ENCODE data around the gene DGKA.
A peak's percentile ranks its signal among the peaks of the same experiment; 100 is the strongest.

The DGKA gene

DNA sequence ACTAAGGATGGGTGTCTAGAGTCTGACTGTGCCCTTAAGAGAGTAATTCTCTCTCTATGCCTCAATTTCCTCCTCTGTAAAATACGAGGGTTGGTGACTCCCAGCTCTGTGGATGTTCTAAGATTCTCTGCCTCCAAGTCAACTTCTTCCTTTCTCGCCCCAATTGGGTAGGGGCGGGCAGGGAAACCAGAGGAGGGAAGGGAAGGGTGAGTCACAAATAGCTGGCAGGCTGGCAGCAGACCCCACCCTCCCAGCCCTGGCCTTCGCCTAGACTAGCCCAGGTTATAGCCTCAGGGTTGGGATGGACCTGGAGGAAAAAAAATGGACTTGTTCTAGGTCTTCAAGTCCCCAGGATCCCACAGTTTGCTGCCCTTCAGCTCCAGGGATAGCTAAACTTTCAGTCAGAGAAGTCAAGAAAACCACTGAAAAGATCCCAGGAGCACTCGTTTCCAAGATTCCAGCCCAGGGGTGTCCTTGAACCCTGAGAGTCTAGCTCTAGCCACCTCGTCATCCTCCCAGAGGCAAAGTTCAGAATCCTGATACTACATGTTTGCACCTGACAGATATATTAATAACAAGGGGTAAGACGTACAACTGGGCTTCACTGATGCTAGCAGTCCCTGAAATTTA, 2.3 kb downstream of the DGKA start:
- H3K27me3 Mint-ChIP-seq (ENCODE audit: low read depth, poor library complexity): peaks cover 78% of the 10 kb centered on the region
- DNase-seq: no peak
- H3K9me3 Mint-ChIP-seq: no peaks in the 10 kb centered on the region

DNA sequence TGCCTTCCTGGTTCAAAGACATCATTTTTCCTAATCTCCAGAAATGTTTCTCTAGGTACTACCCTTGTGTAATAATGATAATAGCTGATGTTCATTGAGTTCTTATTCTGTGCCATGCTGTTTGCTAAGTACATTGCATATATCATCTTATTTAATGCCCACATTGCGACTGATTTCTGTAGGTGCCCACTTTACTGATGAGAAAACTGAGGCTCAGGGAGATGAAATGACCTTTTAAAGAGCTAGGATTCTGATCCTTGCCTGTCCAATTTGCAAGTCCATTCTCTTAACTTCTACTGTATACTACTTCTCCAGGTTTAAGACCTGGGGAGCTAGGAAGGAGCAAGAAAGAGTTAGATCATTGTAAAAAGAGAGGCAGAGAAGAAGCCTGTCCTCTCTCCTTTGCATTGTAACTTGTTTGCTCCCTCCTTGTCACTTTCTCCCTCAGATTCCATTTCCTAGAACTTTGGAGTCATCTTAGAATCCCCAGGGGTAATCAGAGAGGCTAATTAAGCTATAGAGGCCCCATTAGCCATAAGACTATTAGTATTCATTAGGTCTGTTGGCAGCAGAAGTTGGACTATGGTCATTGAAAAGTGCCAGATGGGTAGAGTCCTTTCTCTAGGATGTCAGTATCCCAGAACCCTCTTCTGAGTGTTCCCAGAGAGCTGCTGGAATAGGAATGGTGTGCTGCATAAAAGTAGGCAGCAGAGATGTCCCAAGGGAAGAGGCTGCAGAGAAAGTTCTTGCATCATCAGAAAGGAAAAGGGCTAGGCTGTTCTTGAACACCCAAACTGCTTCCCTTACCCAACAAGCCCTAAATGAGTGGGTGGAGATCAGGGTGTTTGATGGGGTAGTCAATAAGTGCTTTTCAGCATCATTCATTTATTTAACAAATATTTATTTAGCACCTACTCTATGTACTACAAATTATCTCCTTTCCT, 3.1 kb downstream of the DGKA start:
- Mint-ChIP-seq H3K27me3 (ENCODE audit: low read depth, poor library complexity) (peaks cover 82% of the 10 kb centered on the region), H3K36me3 (ENCODE audit: low read depth) (no peaks in the 10 kb centered on the region), H3K9me3 (no peaks in the 10 kb centered on the region), H3K27ac (no peak overlapping the region), H3K4me3 (no peak overlapping the region), H3K4me1 (peaks cover 41% of the 10 kb centered on the region)
- no peak for DNase-seq
- TF ChIP-seq, protein P1, sequence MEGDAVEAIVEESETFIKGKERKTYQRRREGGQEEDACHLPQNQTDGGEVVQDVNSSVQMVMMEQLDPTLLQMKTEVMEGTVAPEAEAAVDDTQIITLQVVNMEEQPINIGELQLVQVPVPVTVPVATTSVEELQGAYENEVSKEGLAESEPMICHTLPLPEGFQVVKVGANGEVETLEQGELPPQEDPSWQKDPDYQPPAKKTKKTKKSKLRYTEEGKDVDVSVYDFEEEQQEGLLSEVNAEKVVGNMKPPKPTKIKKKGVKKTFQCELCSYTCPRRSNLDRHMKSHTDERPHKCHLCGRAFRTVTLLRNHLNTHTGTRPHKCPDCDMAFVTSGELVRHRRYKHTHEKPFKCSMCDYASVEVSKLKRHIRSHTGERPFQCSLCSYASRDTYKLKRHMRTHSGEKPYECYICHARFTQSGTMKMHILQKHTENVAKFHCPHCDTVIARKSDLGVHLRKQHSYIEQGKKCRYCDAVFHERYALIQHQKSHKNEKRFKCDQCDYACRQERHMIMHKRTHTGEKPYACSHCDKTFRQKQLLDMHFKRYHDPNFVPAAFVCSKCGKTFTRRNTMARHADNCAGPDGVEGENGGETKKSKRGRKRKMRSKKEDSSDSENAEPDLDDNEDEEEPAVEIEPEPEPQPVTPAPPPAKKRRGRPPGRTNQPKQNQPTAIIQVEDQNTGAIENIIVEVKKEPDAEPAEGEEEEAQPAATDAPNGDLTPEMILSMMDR (IDR thresholded peaks at IDR 0.05): no peak

More for the DNA sequence above, 2.3 kb downstream of the DGKA start:
- H3K4me3 Mint-ChIP-seq: peak overlapping the region; percentile 90
- H3K36me3 Mint-ChIP-seq (ENCODE audit: low read depth): no peaks in the 10 kb centered on the region
- TF ChIP-seq, protein P1 (IDR thresholded peaks at IDR 0.05): no peak
- peaks cover 42% of the 10 kb centered on the region for H3K4me1 Mint-ChIP-seq
- H3K27ac Mint-ChIP-seq: no peak overlapping the region

DNA sequence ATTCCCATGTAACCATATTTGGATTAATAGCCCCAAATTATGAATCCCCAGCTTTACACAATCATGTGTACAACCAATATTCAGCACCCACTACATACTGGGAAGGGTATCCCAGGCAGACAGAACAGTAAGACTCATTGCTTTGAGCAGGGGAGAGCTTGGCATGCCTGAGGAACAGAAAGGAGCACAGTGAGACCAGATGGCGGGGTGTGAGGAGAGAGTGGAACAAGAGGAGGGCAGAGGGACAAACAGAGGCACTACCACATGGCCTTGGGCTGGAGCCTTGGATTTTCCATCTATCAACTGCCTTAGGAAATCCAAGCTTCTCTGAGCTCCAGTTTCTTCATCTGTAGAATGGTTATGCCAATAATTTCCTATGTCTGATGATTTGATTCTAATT, 3.8 kb downstream of the DGKA start:
- H3K27ac Mint-ChIP-seq: no peak overlapping the region
- no peaks in the 10 kb centered on the region for H3K36me3 Mint-ChIP-seq (ENCODE audit: low read depth)
- peaks cover 35% of the 10 kb centered on the region for H3K4me1 Mint-ChIP-seq
- TF ChIP-seq, protein P1 (IDR thresholded peaks at IDR 0.05): no peak
- peaks cover 82% of the 10 kb centered on the region for H3K27me3 Mint-ChIP-seq (ENCODE audit: low read depth, poor library complexity)
- H3K9me3 Mint-ChIP-seq: no peaks in the 10 kb centered on the region
- no peak for DNase-seq
- no peak overlapping the region for H3K4me3 Mint-ChIP-seq

DNA sequence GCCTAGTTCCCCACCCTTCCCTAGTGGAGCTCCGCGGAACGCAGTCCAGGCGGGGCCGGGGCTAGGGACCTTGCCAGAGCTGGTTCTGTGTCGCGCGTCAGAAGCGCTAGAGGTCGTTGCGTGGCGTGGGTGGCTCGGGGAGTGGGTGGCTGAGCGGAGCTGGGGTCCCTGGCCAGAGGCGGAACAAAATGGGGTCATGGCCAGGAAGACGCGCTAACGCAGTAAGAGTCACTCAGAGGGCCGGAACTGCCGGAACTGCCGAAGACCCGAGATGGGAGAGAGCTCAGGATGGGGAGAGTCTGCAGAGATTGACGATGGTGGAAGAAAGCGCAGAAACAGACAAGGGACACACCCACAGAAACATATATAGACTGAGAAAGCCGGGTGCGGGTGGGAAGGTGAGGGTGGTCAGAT, 4.8 kb downstream of the DGKA start:
- Mint-ChIP-seq H3K27me3 (ENCODE audit: low read depth, poor library complexity) (peaks cover 78% of the 10 kb centered on the region), H3K9me3 (no peaks in the 10 kb centered on the region), H3K27ac (no peak overlapping the region), H3K36me3 (ENCODE audit: low read depth) (no peaks in the 10 kb centered on the region), H3K4me3 (peak overlapping the region; percentile 31), H3K4me1 (peaks cover 34% of the 10 kb centered on the region)
- no peak for DNase-seq
- TF ChIP-seq, protein P1 (IDR thresholded peaks at IDR 0.05): no peak

DNA sequence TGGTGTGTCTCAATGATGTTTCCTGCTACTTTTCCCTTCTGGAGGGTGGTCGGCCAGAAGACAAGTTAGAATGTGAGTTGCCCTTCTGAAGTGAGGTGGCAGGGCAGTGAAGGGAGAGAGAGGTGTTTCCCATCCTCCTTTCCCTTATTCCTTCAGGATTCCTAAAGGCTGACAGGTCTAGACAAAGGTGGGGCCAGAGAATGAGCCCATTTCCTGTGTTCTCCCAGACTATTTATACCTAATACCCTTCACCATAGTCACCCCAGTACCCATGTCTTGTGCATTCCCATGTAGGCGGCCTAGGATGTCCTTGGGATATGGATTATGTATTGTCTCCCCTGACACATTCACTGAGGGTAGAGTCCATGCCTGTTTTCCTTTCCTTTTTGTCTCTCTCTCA, 7.0 kb downstream of the DGKA start:
- Mint-ChIP-seq H3K4me3 (no peak overlapping the region), H3K9me3 (no peaks in the 10 kb centered on the region), H3K36me3 (ENCODE audit: low read depth) (no peaks in the 10 kb centered on the region), H3K27ac (no peak overlapping the region), H3K27me3 (ENCODE audit: low read depth, poor library complexity) (peaks cover 71% of the 10 kb centered on the region), H3K4me1 (peaks cover 21% of the 10 kb centered on the region)
- TF ChIP-seq, protein P1 (IDR thresholded peaks at IDR 0.05): no peak
- DNase-seq: no peak
